ENCODE data around the gene TRIO.

Gene TRIO

DNA sequence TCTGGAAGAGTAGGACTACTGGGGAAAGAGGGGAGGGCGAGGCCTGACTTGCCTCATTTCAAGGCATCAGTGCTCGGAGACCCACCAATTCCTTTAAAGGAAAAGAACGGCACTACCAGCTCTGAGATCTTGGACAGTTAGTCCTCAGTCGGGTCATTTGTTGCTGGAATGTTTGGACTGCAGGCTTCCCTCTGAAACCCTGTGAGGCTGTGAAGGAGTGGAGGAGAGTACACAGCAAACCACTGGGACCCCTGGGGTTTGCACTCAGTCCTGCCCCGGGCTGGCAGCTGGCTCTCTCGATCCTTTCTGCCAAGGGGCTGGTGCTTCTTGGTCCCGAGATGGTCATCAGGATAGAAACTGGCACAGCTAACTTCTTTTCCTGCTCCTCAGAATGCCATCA, 194.5 kb downstream of the TRIO start:
- H3K4me2 ChIP-seq (ENCODE audit: low read depth, low read length) = no peak overlapping the region
- H3K27ac ChIP-seq (ENCODE audit: low read length) = no peak overlapping the region
- H3K79me2 ChIP-seq (ENCODE audit: low read length) = no peaks in the 10 kb centered on the region
- no peaks in the 10 kb centered on the region for H3K9me2 ChIP-seq (replicated peaks; ENCODE audit: insufficient read depth, low read length)
- no peaks in the 10 kb centered on the region for H3K4me1 ChIP-seq (ENCODE audit: low read length)
- H3K27me3 ChIP-seq (replicated peaks; ENCODE audit: insufficient read depth, low read length) = no peaks in the 10 kb centered on the region
- DNase-seq = no peak
- no peak overlapping the region for H3K9ac ChIP-seq (ENCODE audit: low read length)
- no peak for TF ChIP-seq EZH2phosphoT487 (IDR thresholded peaks at IDR 0.05; ENCODE audit: low read length)
- TF ChIP-seq, protein P1, sequence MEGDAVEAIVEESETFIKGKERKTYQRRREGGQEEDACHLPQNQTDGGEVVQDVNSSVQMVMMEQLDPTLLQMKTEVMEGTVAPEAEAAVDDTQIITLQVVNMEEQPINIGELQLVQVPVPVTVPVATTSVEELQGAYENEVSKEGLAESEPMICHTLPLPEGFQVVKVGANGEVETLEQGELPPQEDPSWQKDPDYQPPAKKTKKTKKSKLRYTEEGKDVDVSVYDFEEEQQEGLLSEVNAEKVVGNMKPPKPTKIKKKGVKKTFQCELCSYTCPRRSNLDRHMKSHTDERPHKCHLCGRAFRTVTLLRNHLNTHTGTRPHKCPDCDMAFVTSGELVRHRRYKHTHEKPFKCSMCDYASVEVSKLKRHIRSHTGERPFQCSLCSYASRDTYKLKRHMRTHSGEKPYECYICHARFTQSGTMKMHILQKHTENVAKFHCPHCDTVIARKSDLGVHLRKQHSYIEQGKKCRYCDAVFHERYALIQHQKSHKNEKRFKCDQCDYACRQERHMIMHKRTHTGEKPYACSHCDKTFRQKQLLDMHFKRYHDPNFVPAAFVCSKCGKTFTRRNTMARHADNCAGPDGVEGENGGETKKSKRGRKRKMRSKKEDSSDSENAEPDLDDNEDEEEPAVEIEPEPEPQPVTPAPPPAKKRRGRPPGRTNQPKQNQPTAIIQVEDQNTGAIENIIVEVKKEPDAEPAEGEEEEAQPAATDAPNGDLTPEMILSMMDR (IDR thresholded peaks at IDR 0.05; ENCODE audit: low read length) = no peak
- TF ChIP-seq EZH2 (optimal IDR thresholded peaks at IDR 0.05; ENCODE audit: low read depth, low read length) = no peak
- no peaks in the 10 kb centered on the region for H4K20me1 ChIP-seq (ENCODE audit: insufficient read depth, low read length)
- no peak overlapping the region for H2AFZ ChIP-seq (ENCODE audit: low read length)
- no peaks in the 10 kb centered on the region for H3F3A ChIP-seq (ENCODE audit: insufficient read depth, low read length)
- no peak overlapping the region for H3K4me3 ChIP-seq (ENCODE audit: low read length)
- H3K9me3 ChIP-seq (replicated peaks; ENCODE audit: insufficient read depth, low read length) = no peaks in the 10 kb centered on the region
- no peaks in the 10 kb centered on the region for H3K36me3 ChIP-seq (replicated peaks; ENCODE audit: insufficient read depth, low read length)

DNA sequence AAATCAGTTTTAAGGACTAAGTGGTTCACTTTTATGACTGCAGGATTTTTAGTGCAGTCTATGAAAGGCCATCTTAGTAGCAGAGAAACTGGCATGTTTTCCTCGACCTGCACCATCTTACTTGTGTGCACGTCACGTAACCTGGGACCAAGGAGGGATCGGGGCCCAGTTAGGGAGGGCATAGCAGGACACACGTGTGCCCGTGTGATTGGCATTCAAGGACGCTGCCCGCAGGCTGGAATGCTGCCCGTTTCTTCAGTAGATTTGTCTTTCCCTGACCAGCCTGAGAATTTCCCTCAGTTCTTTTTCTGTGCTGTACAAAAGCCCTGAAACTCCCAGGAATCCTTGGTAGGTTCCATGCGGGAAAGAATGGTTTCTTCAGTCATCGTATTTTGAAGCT, 196.3 kb downstream of the TRIO start:
- TF ChIP-seq, protein P1 (IDR thresholded peaks at IDR 0.05; ENCODE audit: low read length) = no peak
- no peak for TF ChIP-seq EZH2 (optimal IDR thresholded peaks at IDR 0.05; ENCODE audit: low read depth, low read length)
- TF ChIP-seq EZH2phosphoT487 (IDR thresholded peaks at IDR 0.05; ENCODE audit: low read length) = no peak
- no peaks in the 10 kb centered on the region for H3K4me1 ChIP-seq (ENCODE audit: low read length)
- no peaks in the 10 kb centered on the region for H3K36me3 ChIP-seq (replicated peaks; ENCODE audit: insufficient read depth, low read length)
- H3K79me2 ChIP-seq (ENCODE audit: low read length) = no peaks in the 10 kb centered on the region
- no peak overlapping the region for H3K27ac ChIP-seq (ENCODE audit: low read length)
- H3K27me3 ChIP-seq (replicated peaks; ENCODE audit: insufficient read depth, low read length) = no peaks in the 10 kb centered on the region
- no peak for DNase-seq
- no peak overlapping the region for H2AFZ ChIP-seq (ENCODE audit: low read length)
- H3K9me3 ChIP-seq (replicated peaks; ENCODE audit: insufficient read depth, low read length) = no peaks in the 10 kb centered on the region
- no peak overlapping the region for H3K9ac ChIP-seq (ENCODE audit: low read length)
- H3K9me2 ChIP-seq (replicated peaks; ENCODE audit: insufficient read depth, low read length) = no peaks in the 10 kb centered on the region
- no peaks in the 10 kb centered on the region for H4K20me1 ChIP-seq (ENCODE audit: insufficient read depth, low read length)
- no peak overlapping the region for H3K4me2 ChIP-seq (ENCODE audit: low read depth, low read length)
- no peaks in the 10 kb centered on the region for H3F3A ChIP-seq (ENCODE audit: insufficient read depth, low read length)
- no peak overlapping the region for H3K4me3 ChIP-seq (ENCODE audit: low read length)

DNA sequence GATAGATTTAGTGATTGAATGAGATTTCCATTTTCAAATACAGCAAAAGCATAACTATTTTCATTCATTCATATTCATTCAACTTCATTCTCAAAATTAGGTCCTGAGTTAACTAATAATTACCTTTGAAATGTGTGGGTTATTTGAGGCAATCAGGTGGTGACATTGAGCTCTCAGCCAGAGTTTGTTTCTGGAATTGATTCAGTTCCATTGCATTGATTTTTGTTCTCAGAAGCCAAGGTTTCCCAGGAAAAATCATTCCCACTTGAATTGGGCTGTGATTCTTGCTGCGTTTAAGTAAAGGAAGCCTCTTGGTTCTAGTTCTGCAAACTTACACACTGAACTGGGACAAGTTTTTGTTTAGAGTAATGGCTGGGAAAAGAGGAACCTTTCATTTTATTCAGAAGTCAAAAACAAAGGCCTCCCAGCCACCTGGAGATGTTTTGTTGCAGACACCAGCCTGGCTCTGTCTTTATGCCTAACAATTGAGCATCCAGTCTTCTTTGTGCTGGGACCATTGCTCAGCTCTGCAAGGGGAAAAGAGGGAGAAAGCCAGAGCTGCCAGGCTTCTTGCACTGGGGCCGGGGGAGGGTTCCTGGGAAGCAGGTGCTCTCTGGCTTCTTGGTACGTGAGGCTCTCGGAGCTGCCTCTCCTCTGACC, 198.6 kb downstream of the TRIO start:
- Histone ChIP-seq H3K27me3 (replicated peaks; ENCODE audit: insufficient read depth, low read length) (no peaks in the 10 kb centered on the region), H3K9me2 (replicated peaks; ENCODE audit: insufficient read depth, low read length) (no peaks in the 10 kb centered on the region), H3K9ac (ENCODE audit: low read length) (no peak overlapping the region), H3F3A (ENCODE audit: insufficient read depth, low read length) (no peaks in the 10 kb centered on the region), H3K27ac (ENCODE audit: low read length) (no peak overlapping the region), H3K9me3 (replicated peaks; ENCODE audit: insufficient read depth, low read length) (no peaks in the 10 kb centered on the region), H3K79me2 (ENCODE audit: low read length) (no peaks in the 10 kb centered on the region), H3K4me1 (ENCODE audit: low read length) (no peaks in the 10 kb centered on the region), H3K4me2 (ENCODE audit: low read depth, low read length) (no peak overlapping the region), H3K36me3 (replicated peaks; ENCODE audit: insufficient read depth, low read length) (no peaks in the 10 kb centered on the region), H4K20me1 (ENCODE audit: insufficient read depth, low read length) (no peaks in the 10 kb centered on the region), H3K4me3 (ENCODE audit: low read length) (no peak overlapping the region), H2AFZ (ENCODE audit: low read length) (no peak overlapping the region)
- TF ChIP-seq EZH2phosphoT487 (IDR thresholded peaks at IDR 0.05; ENCODE audit: low read length) (no peak), EZH2 (optimal IDR thresholded peaks at IDR 0.05; ENCODE audit: low read depth, low read length) (no peak)
- TF ChIP-seq, protein P1 (IDR thresholded peaks at IDR 0.05; ENCODE audit: low read length) = no peak
- no peak for DNase-seq
